SK-N-SH treated with all-trans-retinoic acid at 6 μM for 48 hours (cell line): ENCODE measurements around the gene RILPL1.

ENCODE experiments used
- ATAC-seq: fragments of 200-7000 bp; cut with Tn5 transposase; 3 replicates; pipeline ENCODE4 v1.9.1; 2020; ENCODE audit warnings: mild to moderate bottlenecking, moderate library complexity
- ARNTL ChIP-seq: fragments of 450-650 bp; formaldehyde crosslinking; IDR thresholded peaks from 2 replicates; pipeline ENCODE4 v1.5.0; 2020; ENCODE audit warnings: low read depth, mild to moderate bottlenecking, moderate library complexity, borderline replicate concordance
- BACH2 ChIP-seq: fragments of 250-450 bp; sonication (Bioruptor Pico); IDR thresholded peaks from 2 replicates; pipeline ENCODE4 v1.9.0; 2021; ENCODE audit warnings: mild to moderate bottlenecking, borderline replicate concordance
- CREB5 ChIP-seq: fragments of 250-450 bp; sonication (Bioruptor Pico); IDR thresholded peaks from 2 replicates; pipeline ENCODE4 v1.5.1; 2020; ENCODE audit warnings: low read depth, mild to moderate bottlenecking, moderate library complexity
- CSDC2 ChIP-seq: fragments of 250-450 bp; sonication (Bioruptor Pico); IDR thresholded peaks from 2 replicates; pipeline ENCODE4 v1.5.0; 2020; ENCODE audit warnings: mild to moderate bottlenecking, moderate library complexity
- ESRRG ChIP-seq: fragments of 250-450 bp; sonication (Bioruptor Pico); IDR thresholded peaks from 2 replicates; pipeline ENCODE4 v1.6.1; 2021; ENCODE audit warnings: mild to moderate bottlenecking
- GLIS3 ChIP-seq: fragments of 250-450 bp; sonication (Bioruptor Pico); IDR thresholded peaks from 2 replicates; pipeline ENCODE4 v1.5.0; 2020; ENCODE audit warnings: mild to moderate bottlenecking, moderate library complexity
- ISL1 ChIP-seq: fragments of 250-450 bp; sonication (Bioruptor Pico); IDR thresholded peaks from 2 replicates; pipeline ENCODE4 v2.1.2; 2022; ENCODE audit warnings: mild to moderate bottlenecking, moderate library complexity
- OSR1 ChIP-seq: fragments of 250-450 bp; sonication (Bioruptor Pico); IDR thresholded peaks from 2 replicates; pipeline ENCODE4 v1.8.0; 2022; ENCODE audit warnings: moderate library complexity, mild to moderate bottlenecking, inconsistent platforms
- PATZ1 ChIP-seq: fragments of 250-450 bp; sonication (Bioruptor Pico); IDR thresholded peaks from 2 replicates; pipeline ENCODE4 v1.8.0; 2020; ENCODE audit warnings: mild to moderate bottlenecking, moderate library complexity, borderline replicate concordance
- POU6F1 ChIP-seq: fragments of 250-450 bp; sonication (Bioruptor Pico); IDR thresholded peaks from 2 replicates; pipeline ENCODE4 v1.8.0; 2021; ENCODE audit warnings: low read depth, mild to moderate bottlenecking, moderate library complexity, borderline replicate concordance
- PPARA ChIP-seq: fragments of 250-450 bp; sonication (Bioruptor Pico); IDR thresholded peaks from 2 replicates; pipeline ENCODE4 v1.5.0; 2020; ENCODE audit warnings: mild to moderate bottlenecking, borderline replicate concordance
- RARB ChIP-seq: fragments of 250-450 bp; sonication (Bioruptor Pico); IDR thresholded peaks from 2 replicates; pipeline ENCODE4 v1.8.0; 2021; ENCODE audit warnings: mild to moderate bottlenecking, moderate library complexity
- SNAI2 ChIP-seq: fragments of 250-450 bp; sonication (Bioruptor Pico); IDR thresholded peaks from 2 replicates; pipeline ENCODE4 v1.5.0; 2020; ENCODE audit warnings: mild to moderate bottlenecking, moderate library complexity
- TCF4 ChIP-seq: fragments of 250-450 bp; sonication (Bioruptor Pico); IDR thresholded peaks from 2 replicates; pipeline ENCODE4 v1.8.0; 2021; ENCODE audit warnings: mild to moderate bottlenecking, moderate library complexity, borderline replicate concordance
- TOX ChIP-seq: fragments of 250-450 bp; sonication (Bioruptor Pico); IDR thresholded peaks from 2 replicates; pipeline ENCODE4 v1.8.0; 2021; ENCODE audit warnings: mild to moderate bottlenecking, moderate library complexity, borderline replicate concordance
- ZC3H10 ChIP-seq: fragments of 250-450 bp; sonication (Bioruptor Pico); IDR thresholded peaks from 2 replicates; pipeline ENCODE4 v1.5.1; 2021; ENCODE audit warnings: mild to moderate bottlenecking, moderate library complexity
- ZFP3 ChIP-seq: fragments of 250-450 bp; sonication (Bioruptor Pico); IDR thresholded peaks from 2 replicates; pipeline ENCODE4 v1.5.0; 2020; ENCODE audit warnings: mild to moderate bottlenecking, moderate library complexity
- ZFP30 ChIP-seq: fragments of 450-650 bp; formaldehyde crosslinking; IDR thresholded peaks from 2 replicates; pipeline ENCODE4 v1.5.0; 2022; ENCODE audit warnings: mild to moderate bottlenecking, moderate library complexity
- ZNF565 ChIP-seq: fragments of 450-650 bp; formaldehyde crosslinking; conservative IDR thresholded peaks from 2 replicates; pipeline ENCODE4 v1.5.0; 2020; ENCODE audit warnings: low read depth, mild to moderate bottlenecking, moderate library complexity
- ZNF70 ChIP-seq: fragments of 450-650 bp; formaldehyde crosslinking; IDR thresholded peaks from 2 replicates; pipeline ENCODE4 v1.5.0; 2020; ENCODE audit warnings: mild to moderate bottlenecking, moderate library complexity
- ZNF8 ChIP-seq: fragments of 450-650 bp; formaldehyde crosslinking; IDR thresholded peaks from 2 replicates; pipeline ENCODE4 v1.5.0; 2020; ENCODE audit warnings: mild to moderate bottlenecking, moderate library complexity
- TF ChIP-seq, protein P1 (sequence below): fragments of 250-450 bp; sonication (Bioruptor Pico); IDR thresholded peaks from 2 replicates; pipeline ENCODE4 v1.5.1; 2021; ENCODE audit warnings: mild to moderate bottlenecking, moderate library complexity
- TF ChIP-seq, protein P2 (sequence below): fragments of 250-450 bp; sonication (Bioruptor Pico); IDR thresholded peaks from 2 replicates; pipeline ENCODE4 v1.5.0; 2020; ENCODE audit warnings: mild to moderate bottlenecking, moderate library complexity

RILPL1 gene

GRCh38 chr12:123478762-123479161 lies 54.8 kb downstream of the RILPL1 start:
- ATAC-seq = peak; percentile 78
- TF ChIP-seq ZFP3 (CRISPR knock-in tag) = no peak
- no peak for TF ChIP-seq PPARA (CRISPR knock-in tag)
- no peak for TF ChIP-seq RARB (CRISPR knock-in tag)
- 0 out of 2 replicates have a peak, but pooled peaks have one; percentile 37 for TF ChIP-seq SNAI2 (CRISPR knock-in tag)
- TF ChIP-seq ZNF8 (CRISPR knock-in tag) = no peak

- ATAC-seq = no peak
- TF ChIP-seq ZFP30 (CRISPR knock-in tag) = no peak
- no peak for TF ChIP-seq ZNF565 (CRISPR knock-in tag)
- TF ChIP-seq, protein P1, sequence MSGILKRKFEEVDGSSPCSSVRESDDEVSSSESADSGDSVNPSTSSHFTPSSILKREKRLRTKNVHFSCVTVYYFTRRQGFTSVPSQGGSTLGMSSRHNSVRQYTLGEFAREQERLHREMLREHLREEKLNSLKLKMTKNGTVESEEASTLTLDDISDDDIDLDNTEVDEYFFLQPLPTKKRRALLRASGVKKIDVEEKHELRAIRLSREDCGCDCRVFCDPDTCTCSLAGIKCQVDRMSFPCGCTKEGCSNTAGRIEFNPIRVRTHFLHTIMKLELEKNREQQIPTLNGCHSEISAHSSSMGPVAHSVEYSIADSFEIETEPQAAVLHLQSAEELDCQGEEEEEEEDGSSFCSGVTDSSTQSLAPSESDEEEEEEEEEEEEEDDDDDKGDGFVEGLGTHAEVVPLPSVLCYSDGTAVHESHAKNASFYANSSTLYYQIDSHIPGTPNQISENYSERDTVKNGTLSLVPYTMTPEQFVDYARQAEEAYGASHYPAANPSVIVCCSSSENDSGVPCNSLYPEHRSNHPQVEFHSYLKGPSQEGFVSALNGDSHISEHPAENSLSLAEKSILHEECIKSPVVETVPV (CRISPR knock-in tag) = no peak
- TF ChIP-seq ARNTL (CRISPR knock-in tag) = no peak
- TF ChIP-seq TOX = no peak
- no peak for TF ChIP-seq ESRRG (CRISPR knock-in tag)
- TF ChIP-seq ZFP3 (CRISPR knock-in tag) = no peak
- no peak for TF ChIP-seq POU6F1 (CRISPR knock-in tag)
- TF ChIP-seq TCF4 (CRISPR knock-in tag) = no peak
- TF ChIP-seq GLIS3 (CRISPR knock-in tag) = no peak
- TF ChIP-seq RARB (CRISPR knock-in tag) = no peak
- TF ChIP-seq PATZ1 (CRISPR knock-in tag) = no peak
- TF ChIP-seq ZC3H10 = no peak
- no peak for TF ChIP-seq CREB5 (CRISPR knock-in tag)
- TF ChIP-seq CSDC2 (CRISPR knock-in tag) = no peak
- TF ChIP-seq, protein P2, sequence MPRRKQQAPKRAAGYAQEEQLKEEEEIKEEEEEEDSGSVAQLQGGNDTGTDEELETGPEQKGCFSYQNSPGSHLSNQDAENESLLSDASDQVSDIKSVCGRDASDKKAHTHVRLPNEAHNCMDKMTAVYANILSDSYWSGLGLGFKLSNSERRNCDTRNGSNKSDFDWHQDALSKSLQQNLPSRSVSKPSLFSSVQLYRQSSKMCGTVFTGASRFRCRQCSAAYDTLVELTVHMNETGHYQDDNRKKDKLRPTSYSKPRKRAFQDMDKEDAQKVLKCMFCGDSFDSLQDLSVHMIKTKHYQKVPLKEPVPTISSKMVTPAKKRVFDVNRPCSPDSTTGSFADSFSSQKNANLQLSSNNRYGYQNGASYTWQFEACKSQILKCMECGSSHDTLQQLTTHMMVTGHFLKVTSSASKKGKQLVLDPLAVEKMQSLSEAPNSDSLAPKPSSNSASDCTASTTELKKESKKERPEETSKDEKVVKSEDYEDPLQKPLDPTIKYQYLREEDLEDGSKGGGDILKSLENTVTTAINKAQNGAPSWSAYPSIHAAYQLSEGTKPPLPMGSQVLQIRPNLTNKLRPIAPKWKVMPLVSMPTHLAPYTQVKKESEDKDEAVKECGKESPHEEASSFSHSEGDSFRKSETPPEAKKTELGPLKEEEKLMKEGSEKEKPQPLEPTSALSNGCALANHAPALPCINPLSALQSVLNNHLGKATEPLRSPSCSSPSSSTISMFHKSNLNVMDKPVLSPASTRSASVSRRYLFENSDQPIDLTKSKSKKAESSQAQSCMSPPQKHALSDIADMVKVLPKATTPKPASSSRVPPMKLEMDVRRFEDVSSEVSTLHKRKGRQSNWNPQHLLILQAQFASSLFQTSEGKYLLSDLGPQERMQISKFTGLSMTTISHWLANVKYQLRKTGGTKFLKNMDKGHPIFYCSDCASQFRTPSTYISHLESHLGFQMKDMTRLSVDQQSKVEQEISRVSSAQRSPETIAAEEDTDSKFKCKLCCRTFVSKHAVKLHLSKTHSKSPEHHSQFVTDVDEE (CRISPR knock-in tag) = no peak
- no peak for TF ChIP-seq ZNF70 (CRISPR knock-in tag)
- TF ChIP-seq BACH2 (CRISPR knock-in tag) = no peak
- no peak for TF ChIP-seq ISL1 (CRISPR knock-in tag)
These were observed 55.5 kb downstream of the RILPL1 start for GRCh38 chr12:123478069-123478468.

DNA sequence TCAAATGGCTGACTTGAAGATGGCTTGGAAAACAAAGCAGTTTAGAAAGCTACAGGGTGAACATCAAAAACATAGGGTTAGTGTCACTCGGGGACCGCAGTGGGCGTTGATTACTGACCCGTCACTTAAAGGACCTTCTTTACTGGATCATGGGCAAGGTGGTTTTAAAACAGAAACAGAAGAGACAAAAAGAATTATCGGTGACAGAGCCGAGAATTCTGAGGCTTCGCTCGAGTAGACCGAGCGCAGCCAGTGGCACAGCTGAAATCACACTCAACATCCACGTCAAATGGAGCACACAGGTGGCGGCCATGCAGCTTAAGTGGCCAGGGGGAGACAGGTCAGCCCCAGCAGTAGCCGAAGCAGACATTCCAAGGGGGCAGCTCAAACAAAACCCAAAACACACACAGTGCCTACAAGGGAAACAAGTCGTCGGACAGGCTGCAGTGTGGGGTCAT lies 58.2 kb downstream of the RILPL1 start:
- TF ChIP-seq, protein P1 (CRISPR knock-in tag) = no peak
- TF ChIP-seq ZNF70 (CRISPR knock-in tag) (no peak), SNAI2 (CRISPR knock-in tag) (no peak), ZC3H10 (no peak), TCF4 (CRISPR knock-in tag) (no peak), POU6F1 (CRISPR knock-in tag) (no peak), ARNTL (CRISPR knock-in tag) (no peak), ZFP3 (CRISPR knock-in tag) (no peak), OSR1 (CRISPR knock-in tag) (no peak)
- ATAC-seq = no peak
